ENCODE data around the gene ERVMER34-1.

DNA sequence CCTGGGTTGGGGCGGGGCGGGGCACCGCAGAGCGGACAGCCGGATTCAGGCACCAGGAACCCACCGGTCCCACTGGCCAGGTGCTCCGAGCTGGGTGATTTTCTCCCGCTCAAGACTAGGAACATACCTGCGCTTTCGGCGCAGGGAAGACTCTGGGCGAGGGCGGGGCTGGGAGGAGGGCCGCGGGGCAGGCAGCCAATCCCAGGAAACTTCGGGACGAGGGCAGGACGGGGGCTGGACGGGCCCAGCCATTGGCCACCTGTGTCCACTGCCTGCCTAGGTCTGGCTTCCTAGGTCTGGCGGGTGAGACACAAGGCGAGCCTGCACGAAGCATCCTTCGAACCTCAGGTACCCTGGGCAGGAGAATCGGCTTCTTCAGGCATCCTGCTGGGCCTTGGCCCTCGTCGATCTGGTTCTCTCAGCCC lies 274 bp upstream of the ERVMER34-1 start:
- TF ChIP-seq, protein P1, sequence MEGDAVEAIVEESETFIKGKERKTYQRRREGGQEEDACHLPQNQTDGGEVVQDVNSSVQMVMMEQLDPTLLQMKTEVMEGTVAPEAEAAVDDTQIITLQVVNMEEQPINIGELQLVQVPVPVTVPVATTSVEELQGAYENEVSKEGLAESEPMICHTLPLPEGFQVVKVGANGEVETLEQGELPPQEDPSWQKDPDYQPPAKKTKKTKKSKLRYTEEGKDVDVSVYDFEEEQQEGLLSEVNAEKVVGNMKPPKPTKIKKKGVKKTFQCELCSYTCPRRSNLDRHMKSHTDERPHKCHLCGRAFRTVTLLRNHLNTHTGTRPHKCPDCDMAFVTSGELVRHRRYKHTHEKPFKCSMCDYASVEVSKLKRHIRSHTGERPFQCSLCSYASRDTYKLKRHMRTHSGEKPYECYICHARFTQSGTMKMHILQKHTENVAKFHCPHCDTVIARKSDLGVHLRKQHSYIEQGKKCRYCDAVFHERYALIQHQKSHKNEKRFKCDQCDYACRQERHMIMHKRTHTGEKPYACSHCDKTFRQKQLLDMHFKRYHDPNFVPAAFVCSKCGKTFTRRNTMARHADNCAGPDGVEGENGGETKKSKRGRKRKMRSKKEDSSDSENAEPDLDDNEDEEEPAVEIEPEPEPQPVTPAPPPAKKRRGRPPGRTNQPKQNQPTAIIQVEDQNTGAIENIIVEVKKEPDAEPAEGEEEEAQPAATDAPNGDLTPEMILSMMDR (IDR thresholded peaks at IDR 0.05) = no peak
- no peak for TF ChIP-seq POLR2A (IDR thresholded peaks at IDR 0.05)
